GM18951 (cell line): ENCODE measurements around the gene CDH20.

ENCODE experiments used
- POLR2A ChIP-seq: IDR thresholded peaks from 4 replicates; pipeline ENCODE4 v1.6.1; 2011; ENCODE audit warnings: mild to moderate bottlenecking; ENCODE audit not compliant: insufficient read length, insufficient read depth; ENCODE audit errors: extremely low read depth
- in situ Hi-C: fragments of 300-500 bp; cut with MboI; formaldehyde crosslinking; loops from one replicate; pipeline ENCODE4 v1.12.0; 2022; ENCODE audit warnings: low sequenced_read_pairs, mixed read lengths, inconsistent platforms; ENCODE audit not compliant: unreplicated experiment

Gene CDH20

DNA sequence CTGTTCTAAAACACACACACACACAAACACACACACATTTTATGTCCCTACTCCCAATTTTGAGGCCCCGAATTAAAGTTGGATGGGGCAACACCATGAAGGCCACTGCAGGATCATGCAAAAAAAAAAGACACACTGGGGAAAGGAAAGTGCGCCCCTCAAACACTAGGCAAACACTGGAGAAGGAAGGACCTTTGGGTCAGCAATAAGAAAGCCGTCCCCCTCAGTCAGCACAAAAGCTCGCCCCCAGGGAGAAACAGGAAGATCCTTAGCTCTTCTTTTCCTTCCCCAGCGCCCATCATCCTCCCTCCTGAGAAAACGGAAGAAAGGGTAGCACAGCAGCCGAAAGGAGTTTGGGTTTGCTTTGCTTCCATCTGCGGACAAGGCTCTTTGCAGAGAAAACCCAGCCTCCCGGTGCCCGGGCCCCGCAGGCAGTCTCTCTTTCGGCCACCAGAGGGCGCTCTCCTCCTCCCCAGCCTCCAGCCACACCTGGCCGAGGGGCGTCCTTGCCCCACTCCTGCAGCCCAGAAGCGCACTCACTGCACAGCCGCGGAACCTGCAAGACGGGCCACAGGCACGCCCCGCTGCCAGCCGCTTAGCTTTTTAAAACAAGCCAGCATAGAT, 248.5 kb downstream of the CDH20 start:
- in situ Hi-C loops, result no loop called here
- TF ChIP-seq POLR2A, result no peak

DNA sequence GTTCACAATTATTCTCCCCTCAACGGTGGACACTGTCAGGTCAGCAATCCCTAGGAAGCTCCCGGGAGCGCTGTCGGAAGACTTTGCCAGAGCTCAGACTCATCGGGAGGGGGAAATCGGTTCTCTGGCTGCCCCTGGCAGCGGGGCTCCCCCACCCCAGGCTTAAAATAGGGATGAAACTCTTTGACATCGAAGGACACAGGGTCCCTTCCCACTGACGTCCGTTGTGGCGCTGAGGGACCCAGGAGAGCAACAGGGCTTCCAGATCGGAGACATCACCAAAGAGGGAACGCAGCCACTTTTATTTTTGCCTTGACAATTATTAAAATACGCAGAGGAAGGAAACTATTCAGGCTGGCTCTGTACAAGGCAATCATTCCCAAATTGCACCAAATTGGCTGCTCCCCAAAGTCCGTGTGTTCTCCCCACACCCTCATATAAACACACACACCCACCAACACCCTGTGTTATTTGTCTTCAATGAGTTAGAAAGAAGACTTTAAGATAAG, 249.0 kb downstream of the CDH20 start:
- TF ChIP-seq POLR2A, result no peak
- in situ Hi-C loops, result no loop called here

DNA sequence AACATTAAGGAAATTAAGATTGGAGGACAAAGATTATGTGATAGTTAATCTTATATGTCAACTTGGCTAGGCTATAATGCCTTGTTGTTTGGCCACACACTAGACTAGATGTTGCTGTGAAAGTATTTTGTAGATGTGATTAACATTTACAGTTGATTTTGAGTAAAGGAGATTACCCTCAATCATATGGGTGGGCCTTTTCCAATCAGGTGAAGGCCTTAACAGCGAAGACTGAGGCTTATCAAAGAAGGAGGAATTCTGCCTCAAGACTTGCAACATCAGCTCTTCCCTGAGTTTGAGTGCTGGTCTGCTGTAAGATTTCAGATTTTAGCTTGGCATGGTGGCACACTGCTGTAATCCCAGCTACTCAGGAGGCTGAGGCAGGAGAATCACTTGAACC, 250.3 kb downstream of the CDH20 start:
- in situ Hi-C loops, result no loop called here

DNA sequence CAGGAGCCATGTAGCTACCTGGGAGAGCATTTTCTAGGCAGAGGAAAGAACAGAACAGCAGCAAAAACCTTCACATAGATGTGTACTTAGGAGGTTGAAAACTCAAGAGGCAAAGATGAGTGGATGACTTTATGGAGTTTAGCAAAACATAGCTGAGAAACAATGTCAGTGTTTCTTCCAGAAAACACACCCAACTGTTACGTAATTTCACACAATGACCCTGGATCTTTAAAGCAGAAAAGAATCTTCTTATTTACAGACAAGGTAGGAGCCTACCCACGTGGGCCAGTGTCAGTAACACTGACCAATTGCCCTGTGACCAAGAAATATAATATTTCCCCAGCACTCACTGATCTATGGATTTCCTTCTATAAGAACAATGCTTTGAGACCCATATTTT, 254.6 kb downstream of the CDH20 start:
- no peak for TF ChIP-seq POLR2A
- in situ Hi-C loops, result no loop called here

More for the DNA sequence above, 250.3 kb downstream of the CDH20 start:
- no peak for TF ChIP-seq POLR2A

DNA sequence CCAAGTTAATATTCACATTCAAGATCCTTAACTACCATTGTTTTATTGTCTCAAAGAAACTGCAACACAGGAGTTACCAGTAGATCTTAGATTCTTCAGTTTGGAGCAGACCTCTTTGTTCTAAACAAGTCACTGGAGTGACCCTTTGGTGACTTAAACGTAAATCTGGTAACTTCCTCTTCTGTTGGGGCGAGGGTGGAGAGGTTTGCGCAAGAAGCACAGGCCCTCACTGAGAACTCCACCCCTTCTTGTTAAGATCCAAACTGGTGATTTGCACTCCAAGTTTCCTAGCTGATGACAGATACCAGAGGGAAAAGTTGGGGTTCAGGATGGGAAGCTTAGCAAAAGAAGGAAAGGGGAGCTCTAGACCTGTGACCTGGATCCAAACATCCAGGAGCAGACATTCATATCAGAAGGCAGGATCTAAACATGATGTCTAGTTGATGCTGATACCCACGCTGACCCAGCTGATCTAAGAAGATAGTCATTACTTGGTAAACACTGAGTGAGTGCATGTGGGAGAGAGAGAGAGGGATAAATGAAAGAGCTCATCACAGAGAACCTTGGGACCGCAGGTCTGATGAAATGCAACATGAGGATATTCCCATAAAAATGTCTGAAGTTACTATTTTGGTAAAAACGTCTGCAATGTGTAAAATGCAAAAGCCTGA, 256.0 kb downstream of the CDH20 start:
- in situ Hi-C loops, result no loop called here
- no peak for TF ChIP-seq POLR2A

DNA sequence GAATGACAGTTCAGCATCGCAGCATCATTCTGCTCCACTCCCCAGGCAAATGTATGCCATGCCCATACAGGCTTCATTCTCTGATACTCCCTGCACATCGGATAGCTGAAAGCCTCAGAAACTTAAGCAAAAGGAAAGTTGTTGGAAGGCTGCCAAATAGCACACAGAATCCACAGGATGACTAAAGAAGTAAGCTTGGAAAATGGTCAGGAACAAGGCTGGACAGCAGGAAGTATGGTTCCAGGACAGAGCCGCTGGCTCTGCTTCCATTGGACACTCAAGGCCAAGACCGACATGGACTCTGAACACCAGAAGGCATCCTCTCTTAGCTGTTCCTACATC, 256.5 kb downstream of the CDH20 start:
- in situ Hi-C loops, result no loop called here
- TF ChIP-seq POLR2A, result no peak

DNA sequence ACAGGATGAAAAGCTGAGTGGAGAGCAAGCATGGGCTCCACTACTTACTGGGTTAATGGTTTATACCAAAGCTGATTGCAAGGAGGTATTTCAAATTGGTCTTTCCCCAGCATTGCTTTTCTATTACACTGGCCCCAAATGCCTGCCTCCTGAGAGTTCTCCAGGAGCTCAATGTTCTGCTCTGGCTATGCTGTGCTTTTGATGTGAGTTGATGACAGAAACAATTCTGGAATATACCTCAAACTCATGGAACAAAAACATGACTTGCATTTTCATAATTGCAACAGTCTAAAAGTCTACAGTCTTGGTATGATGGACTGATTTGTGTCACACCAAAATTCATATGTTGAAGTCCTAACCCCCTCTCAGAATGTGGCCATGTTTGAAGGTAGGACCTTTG, 258.0 kb downstream of the CDH20 start:
- no peak for TF ChIP-seq POLR2A
- in situ Hi-C loops, result no loop called here

DNA sequence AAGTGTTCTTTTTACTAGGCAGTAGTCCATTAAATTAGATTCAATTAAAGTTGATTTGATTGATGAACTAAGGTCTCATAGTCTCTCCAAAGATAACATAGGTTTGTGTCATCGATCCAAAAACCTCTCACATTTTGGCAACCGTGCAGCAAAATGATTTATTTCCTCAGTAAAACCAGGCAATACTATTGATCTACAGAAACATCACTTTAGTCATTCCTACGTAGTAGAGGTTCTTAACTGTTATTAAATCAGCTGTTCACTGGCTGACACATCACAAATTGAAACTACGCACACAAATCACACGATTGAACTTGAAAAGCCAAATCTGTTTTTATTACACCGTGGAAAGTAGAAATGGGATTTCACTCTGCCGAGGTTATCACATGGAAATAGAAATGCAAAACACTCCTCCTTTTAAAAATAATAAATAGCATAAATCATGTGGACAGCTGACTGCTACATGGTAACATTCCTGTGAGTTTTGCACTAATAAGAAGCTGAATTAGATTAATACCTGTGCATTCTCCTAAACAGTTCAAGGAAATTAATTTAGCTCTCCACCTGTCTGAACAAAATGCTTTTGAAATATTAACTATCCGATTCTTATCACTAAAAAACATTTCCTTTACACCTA, 262.5 kb downstream of the CDH20 start:
- no peak for TF ChIP-seq POLR2A

DNA sequence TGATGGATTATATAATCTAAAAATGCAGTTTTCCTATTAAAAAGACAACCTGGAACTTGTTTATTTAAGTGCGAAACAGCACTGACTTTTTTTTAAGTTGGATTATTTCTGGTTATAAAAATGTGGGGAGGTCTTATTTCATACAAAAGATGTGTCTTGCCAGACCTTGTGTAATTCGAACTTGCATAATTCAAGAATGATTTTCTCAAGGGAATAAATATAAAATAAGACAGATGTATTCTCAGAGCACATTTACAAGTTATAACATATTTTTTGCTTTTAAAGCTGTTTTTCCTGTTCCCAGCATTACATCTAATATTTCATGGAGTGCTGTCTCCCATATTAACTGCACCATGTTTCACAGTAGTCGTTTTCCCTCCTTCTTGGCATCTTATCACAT, 263.1 kb downstream of the CDH20 start:
- in situ Hi-C loops, result no loop called here
- TF ChIP-seq POLR2A, result no peak

More for the DNA sequence above, 262.5 kb downstream of the CDH20 start:
- in situ Hi-C loops, result no loop called here

DNA sequence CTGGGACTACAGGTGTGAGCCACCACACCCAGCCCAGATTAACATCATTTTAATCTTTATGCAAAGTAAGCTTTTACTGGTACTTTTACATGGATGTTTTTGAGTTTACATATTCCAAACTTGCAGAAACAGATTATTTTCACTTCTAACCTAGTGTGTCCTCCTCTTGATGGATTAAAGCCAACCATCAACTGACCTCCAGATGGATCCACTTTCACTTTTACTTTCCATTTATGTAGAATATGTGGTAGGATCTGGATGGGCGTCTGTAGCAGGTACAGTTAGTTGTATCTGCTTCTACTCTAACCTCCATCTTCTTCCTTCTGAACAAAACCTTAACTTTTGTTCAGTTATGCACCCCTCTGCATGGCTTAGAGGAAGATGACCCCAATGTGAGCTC, 264.1 kb downstream of the CDH20 start:
- no peak for TF ChIP-seq POLR2A
- in situ Hi-C loops, result no loop called here

DNA sequence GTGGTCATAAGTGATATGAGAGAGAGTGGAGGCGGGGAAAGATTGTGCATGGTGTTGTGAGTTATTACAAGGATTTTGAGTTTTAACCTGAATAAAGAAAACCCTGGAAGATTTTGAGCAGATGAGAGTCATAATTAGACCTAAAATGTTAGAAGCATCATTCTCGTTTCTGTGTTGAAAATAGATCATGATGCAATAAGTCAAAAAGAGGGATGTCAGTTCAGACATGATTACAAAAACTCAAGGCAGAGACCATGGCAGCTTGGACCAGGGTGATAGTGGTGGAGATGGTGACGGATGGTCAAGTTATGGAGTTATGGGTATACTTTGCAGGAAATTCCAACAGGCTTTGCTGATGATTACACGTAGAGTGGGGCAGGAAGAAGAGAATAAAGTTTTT, 267.2 kb downstream of the CDH20 start:
- in situ Hi-C loops, result no loop called here
- TF ChIP-seq POLR2A, result no peak

DNA sequence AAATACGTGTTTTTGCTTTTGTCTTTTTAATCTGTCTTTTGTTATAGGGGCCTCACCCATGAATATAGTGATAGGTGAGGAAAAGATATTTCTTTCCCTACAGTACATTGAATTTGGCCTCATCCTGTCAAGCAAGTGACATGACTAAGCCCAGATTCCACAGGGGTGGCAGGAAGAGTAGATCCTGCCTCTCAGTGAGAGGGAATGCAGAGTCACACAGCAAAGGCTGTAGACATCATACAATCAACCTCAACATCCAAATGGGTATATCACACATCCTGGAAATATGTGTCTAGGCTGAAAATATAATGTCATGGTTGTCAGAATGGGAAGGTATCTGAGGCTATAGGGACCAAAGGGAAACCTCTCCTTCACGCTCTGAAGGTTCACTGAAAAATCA, 269.6 kb downstream of the CDH20 start:
- TF ChIP-seq POLR2A, result no peak
- in situ Hi-C loops, result no loop called here
